ENCODE measurements around the gene GLRA3. TPM values are rescaled to one million over a fixed set of nuclear protein-coding genes. Genes with fewer than 3 reads are reported as not detected.

The GLRA3 gene
- not detected for total RNA-seq

GRCh38 chr4:174828845-174829701 is at the start of gene GLRA3:
Gene GLRA3, minus strand, starts transcription at chr4:174829247. Its CDS starts 436 bp downstream, at chr4:174828811.

Other genes starting within 250 kb of the GLRA3 start
- gene ADAM29, start 89.1 kb upstream of the GLRA3 start, total RNA-seq, result not detected